ENCODE data around the gene NTM. TPM values are rescaled to one million over a fixed set of nuclear protein-coding genes. Genes with fewer than 3 reads are reported as not detected.

The NTM gene
- total and polyA plus RNA-seq, 2 donors (not counting 3 experiments of a cell fraction or from before 2014, with no cell fraction given), result 1.00 to 1.1 TPM

GRCh38 chr11:131748151-131749050, 378.0 kb downstream of the NTM start:
- POLR2A ChIA-PET, result interaction anchor here (0.9 kb wide), 1 partner anchor 111 kb away, joined by 4 read pairs; no protein-coding TSS in a partner anchor
- BruUV-seq (replicated peaks), result TSS peak; percentile 34
- H3K4me2 ChIP-seq (ENCODE audit: insufficient read depth, low read length), result peak overlapping the region; percentile 30

More at GRCh38 chr11:131748151-131749050, 378.0 kb downstream of the NTM start:
- CTCF ChIA-PET, result interaction anchor here (0.6 to 6.5 kb wide), 57 partner anchors 8 to 1316 kb away, joined by 3 to 267 read pairs (median 5); partner anchors contain the start of gene SNX19
- no peak for TF ChIP-seq POLR2A (IDR thresholded peaks at IDR 0.05; ENCODE audit: low read depth, low read length)
- peak; percentile 83 to 84 for TF ChIP-seq CTCF (IDR thresholded peaks at IDR 0.05; ENCODE audit: extremely low read depth in 1 of 2, insufficient read depth in 1 of 2, low read depth in 1 of 2, low read length in 2 of 2)
- no peak for TF ChIP-seq GATA2 (IDR thresholded peaks at IDR 0.05; ENCODE audit: insufficient read depth, insufficient read length, low read depth, low read length)
- intact Hi-C loops (cut with micrococcal nuclease), result loop anchor here (1.0 to 5.0 kb wide), 11 partner anchors 53 to 1316 kb away; no protein-coding TSS in a partner anchor
- FAIRE-seq, result peak; percentile 89
- Histone ChIP-seq H3K4me1 (ENCODE audit: control insufficient read depth, extremely low read depth, insufficient read depth, low read length) (peaks cover 56% of the 10 kb centered on the region), H3K27ac (ENCODE audit: insufficient read depth, low read depth, low read length) (peak overlapping the region; percentile 92), H3K36me3 (ENCODE audit: control insufficient read depth in 2 of 2, extremely low read depth in 1 of 2, insufficient read depth in 2 of 2, low read length in 2 of 2) (no peaks in the 10 kb centered on the region), H3K27me3 (ENCODE audit: control insufficient read depth in 2 of 2, insufficient read depth in 2 of 2, low read length in 2 of 2) (no peaks in the 10 kb centered on the region), H3K9me3 (replicated peaks; ENCODE audit: control insufficient read depth, insufficient read depth, low read length) (no peaks in the 10 kb centered on the region), H3K79me2 (ENCODE audit: control insufficient read depth, insufficient read depth, low read length) (no peaks in the 10 kb centered on the region), H3K9me1 (replicated peaks; ENCODE audit: control insufficient read depth, extremely low read depth, insufficient read depth, low read length) (no peaks in the 10 kb centered on the region), H2AFZ (ENCODE audit: low read depth, low read length) (peak overlapping the region; percentile 40), H3K9ac (replicated peaks; ENCODE audit: extremely low read depth, insufficient read depth, low read length) (peak overlapping the region; percentile 62), H4K20me1 (replicated peaks; ENCODE audit: control insufficient read depth, extremely low read depth, insufficient read depth, low read length) (no peaks in the 10 kb centered on the region), H3K4me3 (replicated peaks in 1 of 3; ENCODE audit: insufficient read depth in 1 of 3, low read depth in 1 of 3, low read length in 3 of 3) (no peak overlapping the region)
- dilution Hi-C loops (cut with MboI; ENCODE audit: extremely low pct_ligation_motif_present, low sequenced_read_pairs), result loop anchor here (25.0 kb wide), 1 partner anchor 164 kb away; no protein-coding TSS in a partner anchor
- peak; percentile 85 for DNase-seq (ENCODE audit: low read depth, low spot score)

Measured in endothelial cell of umbilical vein (primary cell).